PFSK-1 (cell line): ENCODE data around the gene PLEKHD1.

ENCODE experiments used
- FOXP2 ChIP-seq: optimal IDR thresholded peaks from 2 replicates; pipeline ENCODE3; 2011; ENCODE audit warnings: borderline replicate concordance, control low read depth, inconsistent platforms; ENCODE audit not compliant: insufficient read depth; ENCODE audit errors: extremely low read length, extremely low read depth
- POLR2AphosphoS5 ChIP-seq: IDR thresholded peaks from 2 replicates; pipeline ENCODE4 v1.6.1; 2012; ENCODE audit warnings: low read depth, mild to moderate bottlenecking, control low read depth, low read length, moderate library complexity
- SIN3A ChIP-seq: IDR thresholded peaks from 2 replicates; pipeline ENCODE4 v1.6.1; 2012; ENCODE audit warnings: mild to moderate bottlenecking, low read length, moderate library complexity, borderline replicate concordance; ENCODE audit not compliant: insufficient read depth
- TAF1 ChIP-seq: IDR thresholded peaks from 2 replicates; pipeline ENCODE4 v1.6.1; 2012; ENCODE audit warnings: low read length, control low read depth, borderline replicate concordance; ENCODE audit not compliant: insufficient read depth
- TF ChIP-seq, protein P1 (sequence below), 2 experiments: IDR thresholded peaks; 2 replicates each; pipeline versions ENCODE4 v1.6.1 to v1.8.0; 2011 to 2012; ENCODE audit warnings: low read depth in 2 of 2, low read length in 2 of 2, control low read depth in 1 of 2, inconsistent platforms in 1 of 2, mild to moderate bottlenecking in 1 of 2, moderate library complexity in 1 of 2; ENCODE audit not compliant: insufficient read depth in 1 of 2

DNA sequence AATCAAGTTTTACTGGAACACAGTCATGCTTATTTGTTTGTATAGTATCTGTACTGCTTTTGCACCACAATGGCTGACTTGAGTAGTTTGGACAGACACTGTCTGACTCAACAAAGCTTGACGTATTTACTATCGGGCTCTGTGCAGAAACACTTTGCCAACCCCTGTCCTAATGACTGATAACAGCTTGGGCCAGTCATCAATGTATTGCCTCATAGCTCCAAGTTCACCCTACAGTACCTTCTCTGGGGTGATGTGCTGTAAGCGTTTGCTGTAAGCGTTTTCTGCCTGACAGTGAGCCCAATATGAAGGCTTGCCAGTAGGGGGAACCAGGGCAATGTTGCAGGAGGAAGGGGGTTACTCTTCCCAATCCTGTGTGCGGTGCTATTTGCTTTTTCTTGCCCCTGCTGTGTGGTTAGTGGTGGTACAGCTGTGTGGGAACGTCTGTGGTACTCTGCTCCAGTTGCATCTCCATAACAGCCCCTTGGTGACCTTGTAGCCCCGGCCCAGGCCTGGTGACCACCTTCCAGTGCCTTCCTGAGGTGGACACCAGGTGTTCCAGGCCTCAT is 95.6 kb downstream of the PLEKHD1 start:
- TF ChIP-seq SIN3A, result no peak
- no peak for TF ChIP-seq POLR2AphosphoS5
- TF ChIP-seq, protein P1, sequence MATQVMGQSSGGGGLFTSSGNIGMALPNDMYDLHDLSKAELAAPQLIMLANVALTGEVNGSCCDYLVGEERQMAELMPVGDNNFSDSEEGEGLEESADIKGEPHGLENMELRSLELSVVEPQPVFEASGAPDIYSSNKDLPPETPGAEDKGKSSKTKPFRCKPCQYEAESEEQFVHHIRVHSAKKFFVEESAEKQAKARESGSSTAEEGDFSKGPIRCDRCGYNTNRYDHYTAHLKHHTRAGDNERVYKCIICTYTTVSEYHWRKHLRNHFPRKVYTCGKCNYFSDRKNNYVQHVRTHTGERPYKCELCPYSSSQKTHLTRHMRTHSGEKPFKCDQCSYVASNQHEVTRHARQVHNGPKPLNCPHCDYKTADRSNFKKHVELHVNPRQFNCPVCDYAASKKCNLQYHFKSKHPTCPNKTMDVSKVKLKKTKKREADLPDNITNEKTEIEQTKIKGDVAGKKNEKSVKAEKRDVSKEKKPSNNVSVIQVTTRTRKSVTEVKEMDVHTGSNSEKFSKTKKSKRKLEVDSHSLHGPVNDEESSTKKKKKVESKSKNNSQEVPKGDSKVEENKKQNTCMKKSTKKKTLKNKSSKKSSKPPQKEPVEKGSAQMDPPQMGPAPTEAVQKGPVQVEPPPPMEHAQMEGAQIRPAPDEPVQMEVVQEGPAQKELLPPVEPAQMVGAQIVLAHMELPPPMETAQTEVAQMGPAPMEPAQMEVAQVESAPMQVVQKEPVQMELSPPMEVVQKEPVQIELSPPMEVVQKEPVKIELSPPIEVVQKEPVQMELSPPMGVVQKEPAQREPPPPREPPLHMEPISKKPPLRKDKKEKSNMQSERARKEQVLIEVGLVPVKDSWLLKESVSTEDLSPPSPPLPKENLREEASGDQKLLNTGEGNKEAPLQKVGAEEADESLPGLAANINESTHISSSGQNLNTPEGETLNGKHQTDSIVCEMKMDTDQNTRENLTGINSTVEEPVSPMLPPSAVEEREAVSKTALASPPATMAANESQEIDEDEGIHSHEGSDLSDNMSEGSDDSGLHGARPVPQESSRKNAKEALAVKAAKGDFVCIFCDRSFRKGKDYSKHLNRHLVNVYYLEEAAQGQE (IDR thresholded peaks at IDR 0.05; ENCODE audit: insufficient read depth in 1 of 2, low read depth in 2 of 2, low read length in 2 of 2), result no peak
- no peak for TF ChIP-seq TAF1
- TF ChIP-seq FOXP2, result no peak
